ENCODE measurements around the gene EEF1AKMT3. TPM values are rescaled to one million over a fixed set of nuclear protein-coding genes. Genes with fewer than 3 reads are reported as not detected.

The EEF1AKMT3 gene
- total RNA-seq, 1 experiment from 2014 or later: 5.0 TPM

- H2AFZ ChIP-seq (ENCODE audit: low read depth, low read length, poor library complexity, severe bottlenecking): peak within 1 kb of the TSS; percentile 70
- H3K36me3 ChIP-seq (ENCODE audit: control insufficient read depth in 1 of 2, insufficient read depth in 2 of 2, low read length in 2 of 2): peaks cover 11 to 17% of the 10 kb centered on the region in 2 experiments; a peak in 3 of 4 replicates
- no peak for TF ChIP-seq CBX3 (IDR thresholded peaks at IDR 0.05; ENCODE audit: low read depth)
- peak; percentile 50 for TF ChIP-seq POLR2AphosphoS5 (IDR thresholded peaks at IDR 0.05; ENCODE audit: low read depth, low read length)
- peak; percentile 49 for TF ChIP-seq POLR2A (IDR thresholded peaks at IDR 0.05; ENCODE audit: borderline replicate concordance, extremely low read depth, insufficient read depth, insufficient read length)
- no peak for TF ChIP-seq ATF3 (IDR thresholded peaks at IDR 0.05)
- CTCF ChIA-PET: interaction anchor here (0.9 to 1.7 kb wide), 6 partner anchors 9 to 161 kb away, joined by 3 to 11 read pairs (median 4); no protein-coding TSS in a partner anchor
- peak within 1 kb of the TSS; percentile 69 to 76 for H3K4me3 ChIP-seq (replicated peaks in 1 of 2; ENCODE audit: low read depth in 1 of 2, low read length in 2 of 2)
- peak within 1 kb of the TSS; percentile 76 for H3K27ac ChIP-seq (ENCODE audit: low read depth, low read length)
- H3K4me2 ChIP-seq (ENCODE audit: low read length): peak within 1 kb of the TSS; percentile 91
- no peaks in the 10 kb centered on the region for H3K9me2 ChIP-seq (ENCODE audit: insufficient read depth)
- RAD21 ChIA-PET (ENCODE audit: low non-redundant PET in 1 of 2, low total read pairs in 2 of 2, uncharacterized antibody in 2 of 2, unreplicated experiment in 2 of 2): interaction anchor here (0.7 to 1.2 kb wide), 2 partner anchors 102 to 165 kb away, joined by 3 read pairs; no protein-coding TSS in a partner anchor
- no peaks in the 10 kb centered on the region for H3K9me3 ChIP-seq (ENCODE audit: control insufficient read depth in 1 of 2, insufficient read depth in 1 of 2, low read depth in 1 of 2, low read length in 2 of 2)
- no peaks in the 10 kb centered on the region for H3K27me3 ChIP-seq (ENCODE audit: insufficient read depth, low read length)
- no TSS peak for BruUV-seq (replicated peaks)
- DNase-seq (ENCODE audit: low read depth, low spot score) (peak; percentile 98), ATAC-seq (peak; percentile 83)
- POLR2A ChIA-PET: interaction anchor here (0.7 to 1.6 kb wide), 6 partner anchors 12 to 145 kb away, joined by 3 to 7 read pairs (median 4); partner anchors contain the start of genes EEF1AKMT3 and METTL1
- H3K79me2 ChIP-seq (ENCODE audit: insufficient read depth, low read length): peaks cover 10% of the 10 kb centered on the region
- H3K9ac ChIP-seq (ENCODE audit: low read length): peak within 1 kb of the TSS; percentile 90
- intact Hi-C loops (cut with micrococcal nuclease): no loop called here
- H3K4me1 ChIP-seq (ENCODE audit: control insufficient read depth in 1 of 2, insufficient read depth in 2 of 2, low read length in 2 of 2): peaks cover 10 to 36% of the 10 kb centered on the region in 2 experiments; a peak in 3 of 4 replicates
- no peaks in the 10 kb centered on the region for H4K20me1 ChIP-seq (ENCODE audit: insufficient read depth)
Measured at GRCh38 chr12:57744777-57745484, 27.5 kb upstream of the EEF1AKMT3 start, which contains the start of gene TSPAN31. TSS of gene TSPAN31 (plus strand) at chr12:57745039. CDS start at chr12:57745155, 116 bp downstream.

DNA sequence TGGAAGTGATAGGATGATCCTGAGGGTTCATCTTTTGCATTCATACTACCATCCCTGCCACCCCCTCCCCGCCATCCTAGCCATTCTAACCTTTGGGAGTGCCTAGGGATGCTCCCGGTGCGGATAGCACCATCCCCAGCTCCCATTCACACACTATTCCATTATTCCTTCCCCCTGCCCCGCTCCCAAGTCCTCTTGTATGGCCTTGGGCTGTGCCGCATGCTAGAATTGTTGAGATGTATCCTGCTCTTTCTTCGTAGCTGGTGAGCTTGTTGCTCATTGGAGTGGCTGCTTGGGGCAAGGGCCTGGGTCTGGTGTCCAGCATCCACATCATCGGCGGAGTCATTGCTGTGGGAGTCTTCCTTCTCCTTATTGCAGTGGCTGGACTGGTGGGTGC, 26.9 kb upstream of the EEF1AKMT3 start:
- Histone ChIP-seq H3K9me2 (ENCODE audit: insufficient read depth) (no peaks in the 10 kb centered on the region), H3K9ac (ENCODE audit: low read length) (peak overlapping the region; percentile 90), H3K79me2 (ENCODE audit: insufficient read depth, low read length) (peaks cover 15% of the 10 kb centered on the region), H3K27me3 (ENCODE audit: insufficient read depth, low read length) (no peaks in the 10 kb centered on the region), H3K9me3 (ENCODE audit: control insufficient read depth in 1 of 2, insufficient read depth in 1 of 2, low read depth in 1 of 2, low read length in 2 of 2) (no peaks in the 10 kb centered on the region), H4K20me1 (ENCODE audit: insufficient read depth) (no peaks in the 10 kb centered on the region), H3K4me2 (ENCODE audit: low read length) (peak overlapping the region; percentile 91), H2AFZ (ENCODE audit: low read depth, low read length, poor library complexity, severe bottlenecking) (no peak overlapping the region), H3K36me3 (ENCODE audit: control insufficient read depth in 1 of 2, insufficient read depth in 2 of 2, low read length in 2 of 2) (peaks cover 16 to 22% of the 10 kb centered on the region in 2 experiments; a peak in 3 of 4 replicates), H3K4me3 (replicated peaks in 1 of 2; ENCODE audit: low read depth in 1 of 2, low read length in 2 of 2) (peak overlapping the region; percentile 69 to 76), H3K4me1 (ENCODE audit: control insufficient read depth in 1 of 2, insufficient read depth in 2 of 2, low read length in 2 of 2) (peaks cover 10 to 37% of the 10 kb centered on the region in 2 experiments; a peak in 3 of 4 replicates), H3K27ac (ENCODE audit: low read depth, low read length) (peak overlapping the region; percentile 76)
- ATAC-seq (peak; percentile 5), DNase-seq (ENCODE audit: low read depth, low spot score) (no peak)
- RAD21 ChIA-PET (ENCODE audit: low non-redundant PET in 1 of 2, low total read pairs in 2 of 2, uncharacterized antibody in 2 of 2, unreplicated experiment in 2 of 2): no interaction called here
- CTCF ChIA-PET: interaction anchor here (1.1 to 1.7 kb wide), 5 partner anchors 9 to 162 kb away, joined by 3 to 11 read pairs (median 4); no protein-coding TSS in a partner anchor
- intact Hi-C loops (cut with micrococcal nuclease): no loop called here
- BruUV-seq (replicated peaks): no TSS peak
- POLR2A ChIA-PET: interaction anchor here (1.6 kb wide), 1 partner anchor 11 kb away, joined by 7 read pairs; no protein-coding TSS in a partner anchor
- peak; percentile 33; the same call in 1 of the 2 replicates for TF ChIP-seq POLR2AphosphoS5 (IDR thresholded peaks at IDR 0.05; ENCODE audit: low read depth, low read length)
- TF ChIP-seq ZNF274 (IDR thresholded peaks at IDR 0.05; ENCODE audit: low read depth, low read length): no peak
- no peak for TF ChIP-seq ATF3 (IDR thresholded peaks at IDR 0.05)

Data from HCT116 (cell line).